Measurements from ENCODE around the gene CSF1. TPM values are rescaled to one million over a fixed set of nuclear protein-coding genes. Genes with fewer than 3 reads are reported as not detected.
"Not testable (repeated sequence)": the region's sequence is repeated elsewhere in the genome, so short reads cannot be mapped to it uniquely, and the experiment has no call there.

Gene CSF1
- total RNA-seq = 13.9 TPM
- long read RNA-seq, full-length matches to known transcripts = 24 of 35 reads
- long read RNA-seq, partial matches to known transcripts = 9 of 35 reads
- long read RNA-seq, other reads (novel, unspliced or antisense) = 2 of 35 reads

- H3K4me1 ChIP-seq = peaks cover 81% of the 10 kb centered on the region
- H3K9me3 ChIP-seq (replicated peaks) = no peaks in the 10 kb centered on the region
- H3K36me3 ChIP-seq = peaks cover 9% of the 10 kb centered on the region
- no peaks in the 10 kb centered on the region for H3K27me3 ChIP-seq (ENCODE audit: low read depth)
- intact Hi-C loops (cut with micrococcal nuclease) = loop anchor here (10.0 kb wide), 2 partner anchors 64 to 96 kb away; no protein-coding TSS in a partner anchor
- DNase-seq = peak; percentile 83
- peak within 1 kb of the TSS; percentile 96 for H3K4me3 ChIP-seq
- TF ChIP-seq CTCF (IDR thresholded peaks at IDR 0.05; ENCODE audit: borderline replicate concordance) = no peak
- H3K27ac ChIP-seq (replicated peaks) = peak within 1 kb of the TSS; percentile 93
Measured at GRCh38 chr1:109910123-109910962, at the start of gene CSF1. Gene CSF1, plus strand, starts transcription at chr1:109910849. Its CDS starts 175 bp downstream, at chr1:109911024.

- H3K36me3 ChIP-seq; H3K27ac ChIP-seq (replicated peaks); intact Hi-C loops (cut with micrococcal nuclease); H3K27me3 ChIP-seq (ENCODE audit: low read depth); H3K9me3 ChIP-seq (replicated peaks); DNase-seq; H3K4me3 ChIP-seq: not testable (repeated sequence)
- H3K4me1 ChIP-seq = peaks cover 16% of the 10 kb centered on the region
Measured at GRCh38 chr1:109861616-109862015, 49.0 kb upstream of the CSF1 start.

- no peaks in the 10 kb centered on the region for H3K27me3 ChIP-seq (ENCODE audit: low read depth)
Measured at GRCh38 chr1:109863667-109864046, 47.0 kb upstream of the CSF1 start.

GRCh38 chr1:109864047-109864822, 46.4 kb upstream of the CSF1 start:
- no peak for TF ChIP-seq CTCF (IDR thresholded peaks at IDR 0.05; ENCODE audit: borderline replicate concordance)
- intact Hi-C loops (cut with micrococcal nuclease) = no loop called here
- H3K4me1 ChIP-seq = peaks cover 16% of the 10 kb centered on the region
- no peak overlapping the region for H3K4me3 ChIP-seq
- H3K27me3 ChIP-seq (ENCODE audit: low read depth) = no peaks in the 10 kb centered on the region
- H3K9me3 ChIP-seq (replicated peaks) = peaks cover 6% of the 10 kb centered on the region
- no peak for DNase-seq
- peak overlapping the region; percentile 3 for H3K27ac ChIP-seq (replicated peaks)
- H3K36me3 ChIP-seq = no peaks in the 10 kb centered on the region

More at GRCh38 chr1:109863667-109864046, 47.0 kb upstream of the CSF1 start:
- H3K4me1 ChIP-seq = peaks cover 16% of the 10 kb centered on the region
- no peak for TF ChIP-seq CTCF (IDR thresholded peaks at IDR 0.05; ENCODE audit: borderline replicate concordance)
- intact Hi-C loops (cut with micrococcal nuclease) = no loop called here
- no peak overlapping the region for H3K4me3 ChIP-seq
- H3K36me3 ChIP-seq = no peaks in the 10 kb centered on the region
- no peak overlapping the region for H3K27ac ChIP-seq (replicated peaks)
- no peak for DNase-seq
- peaks cover 6% of the 10 kb centered on the region for H3K9me3 ChIP-seq (replicated peaks)

- H3K27ac ChIP-seq (replicated peaks) = peak overlapping the region; percentile 3
- TF ChIP-seq CTCF (IDR thresholded peaks at IDR 0.05; ENCODE audit: borderline replicate concordance) = no peak
- H3K9me3 ChIP-seq (replicated peaks) = peaks cover 6% of the 10 kb centered on the region
- DNase-seq = no peak
- H3K36me3 ChIP-seq = no peaks in the 10 kb centered on the region
- H3K27me3 ChIP-seq (ENCODE audit: low read depth) = no peaks in the 10 kb centered on the region
- H3K4me3 ChIP-seq = no peak overlapping the region
- intact Hi-C loops (cut with micrococcal nuclease) = no loop called here
- H3K4me1 ChIP-seq = peaks cover 16% of the 10 kb centered on the region
Measured at GRCh38 chr1:109864930-109865612, 45.6 kb upstream of the CSF1 start.
